ENCODE data around the gene ERC2.

DNA sequence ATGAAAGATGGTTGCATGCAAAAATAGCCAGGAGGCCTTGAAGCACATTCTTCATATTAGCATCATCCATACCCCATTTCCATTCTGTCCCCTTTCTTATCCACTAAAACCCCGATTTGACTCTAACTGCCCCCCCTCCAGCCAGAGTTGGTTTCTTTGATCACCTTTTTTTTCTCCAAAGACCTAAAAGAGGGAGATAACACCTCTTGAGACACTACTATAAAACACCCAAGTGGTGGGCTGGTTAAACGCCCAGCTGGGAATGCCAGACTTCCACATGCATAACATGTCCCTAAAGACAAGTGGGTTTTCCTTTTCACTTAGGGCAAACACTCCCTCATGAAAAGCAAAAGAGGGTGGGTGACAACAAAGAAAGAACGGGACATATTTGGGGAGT lies 847.2 kb downstream of the ERC2 start:
- no peak for TF ChIP-seq CTCF (IDR thresholded peaks at IDR 0.05)
- TF ChIP-seq POLR2A (IDR thresholded peaks at IDR 0.05): no peak

Data from heart left ventricle (tissue), 13 donors.